ENCODE results near the gene POLK. TPM values are rescaled to one million over a fixed set of nuclear protein-coding genes. Genes with fewer than 3 reads are reported as not detected.
"Not testable (repeated sequence)": the region's sequence is repeated elsewhere in the genome, so short reads cannot be mapped to it uniquely, and the experiment has no call there.

Gene POLK
- polyA plus RNA-seq, 5 donors, result 21.1 to 47.0 (median 37.8) TPM

GRCh38 chr5:75546830-75547229 is 35.1 kb downstream of the POLK start:
- DNase-seq, result no peak

- DNase-seq, result no peak
Measured at GRCh38 chr5:75547812-75548211, 36.1 kb downstream of the POLK start.

DNA sequence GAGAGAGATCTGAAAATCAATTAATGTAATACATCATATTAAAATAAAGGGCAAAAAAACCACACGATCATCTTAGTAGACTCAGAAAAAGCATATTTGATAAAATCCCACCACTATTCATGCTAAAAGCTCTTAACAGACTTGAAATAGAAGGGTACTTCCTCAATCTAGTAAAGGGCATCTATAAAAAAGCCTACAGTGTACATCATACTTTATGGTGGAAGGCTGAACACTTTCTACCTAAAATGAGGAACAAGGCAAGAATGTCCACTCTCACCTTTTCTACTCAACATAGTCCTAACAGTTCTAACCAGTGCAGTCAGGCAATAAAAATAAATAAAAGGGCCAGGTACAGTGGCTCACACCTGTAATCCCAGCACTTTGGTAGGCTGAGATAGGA is 38.9 kb downstream of the POLK start:
- DNase-seq, result no peak

GRCh38 chr5:75551471-75551870 is 39.8 kb downstream of the POLK start:
- no peak for DNase-seq

DNA sequence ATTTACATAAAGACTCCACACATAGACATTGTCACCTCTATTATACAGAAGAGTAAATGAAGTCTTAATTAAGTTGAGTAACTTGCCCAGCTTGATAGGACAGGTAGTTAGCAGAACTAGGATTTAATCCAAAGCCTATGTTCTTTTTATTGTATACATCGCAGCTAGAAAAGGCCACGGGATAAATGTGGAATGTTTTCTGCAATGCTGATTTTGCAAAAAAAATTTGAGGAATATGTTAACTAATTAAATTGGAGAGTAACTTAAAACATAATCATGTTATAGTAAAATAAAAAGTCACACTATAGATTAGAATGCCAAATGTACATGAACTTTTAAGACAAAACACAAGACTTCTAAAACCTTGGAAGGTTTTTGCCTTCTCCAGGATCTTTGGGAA is 41.1 kb downstream of the POLK start:
- DNase-seq, result no peak

- DNase-seq, result no peak
Measured at GRCh38 chr5:75553358-75553757, 41.7 kb downstream of the POLK start.

GRCh38 chr5:75558221-75558620 is 46.5 kb downstream of the POLK start:
- DNase-seq, result no peak

GRCh38 chr5:75558981-75559632 is 47.4 kb downstream of the POLK start:
- no peak for DNase-seq

DNA sequence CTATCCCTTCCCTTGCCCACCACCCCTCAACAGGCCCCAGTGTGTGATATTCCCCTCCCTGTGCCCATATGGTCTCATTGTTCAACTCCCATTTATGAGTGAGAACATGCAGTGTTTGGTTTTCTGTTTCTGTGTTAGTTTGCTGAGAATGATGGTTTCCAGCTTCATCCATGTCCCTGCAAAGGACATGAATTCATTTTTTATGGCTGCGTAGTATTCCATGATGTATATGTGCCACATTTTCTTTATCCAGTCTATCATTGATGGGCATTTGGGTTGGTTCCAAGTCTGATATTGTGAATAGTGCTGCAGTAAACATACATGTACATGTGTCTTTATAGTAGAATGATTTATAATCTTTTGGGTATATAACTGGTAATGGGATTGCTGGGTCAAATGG is 49.0 kb downstream of the POLK start:
- not testable (repeated sequence) for DNase-seq

- DNase-seq, result not testable (repeated sequence)
Measured at GRCh38 chr5:75565991-75566709, 54.5 kb downstream of the POLK start.

- DNase-seq, result peak in 1 of 2 donors; percentile 50
Measured at GRCh38 chr5:75566710-75567309, 55.1 kb downstream of the POLK start.

- no peak for DNase-seq
Measured at GRCh38 chr5:75567710-75568109, 56.0 kb downstream of the POLK start.

DNA sequence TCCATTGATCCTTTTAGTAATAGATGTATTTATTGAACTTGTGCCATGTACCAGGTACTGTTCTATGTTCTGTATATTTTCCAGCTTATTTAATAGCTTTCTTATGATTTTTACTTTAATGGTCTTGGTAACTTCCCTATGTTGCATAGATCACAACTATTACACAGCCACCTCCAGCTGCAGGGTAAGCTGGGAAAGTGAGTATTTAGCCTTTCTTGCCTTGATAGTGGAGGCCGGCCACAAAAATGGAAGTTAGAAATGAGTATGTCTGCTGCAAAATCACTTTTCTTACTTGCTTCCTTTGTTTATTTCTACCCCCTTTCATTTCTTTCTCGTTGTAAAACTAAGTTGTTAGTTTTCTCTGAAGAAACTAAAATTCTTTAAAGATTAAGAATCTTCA is 56.5 kb downstream of the POLK start:
- DNase-seq, result no peak

GRCh38 chr5:75571547-75571946 is 59.9 kb downstream of the POLK start:
- no peak for DNase-seq

- no peak for DNase-seq
Measured at GRCh38 chr5:75574791-75575190, 63.1 kb downstream of the POLK start.

GRCh38 chr5:75578280-75578679 is 66.6 kb downstream of the POLK start:
- not testable (repeated sequence) for DNase-seq

DNA sequence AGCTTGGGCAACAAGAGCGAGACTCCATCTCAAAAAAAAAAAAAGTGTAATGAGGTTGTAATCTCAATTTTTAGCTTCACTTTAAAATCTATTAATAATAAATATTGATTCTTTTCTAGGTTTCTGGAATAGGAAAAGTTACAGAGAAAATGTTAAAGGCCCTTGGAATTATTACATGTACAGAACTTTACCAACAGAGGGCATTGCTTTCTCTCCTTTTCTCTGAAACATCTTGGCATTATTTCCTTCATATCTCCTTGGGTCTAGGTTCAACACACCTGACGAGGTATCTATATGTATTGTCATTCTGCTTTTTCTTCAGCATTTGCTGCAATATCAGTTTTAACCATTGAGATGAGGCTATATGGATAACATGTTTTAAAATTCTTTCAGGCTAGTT is 73.0 kb downstream of the POLK start:
- DNase-seq, result no peak

DNA sequence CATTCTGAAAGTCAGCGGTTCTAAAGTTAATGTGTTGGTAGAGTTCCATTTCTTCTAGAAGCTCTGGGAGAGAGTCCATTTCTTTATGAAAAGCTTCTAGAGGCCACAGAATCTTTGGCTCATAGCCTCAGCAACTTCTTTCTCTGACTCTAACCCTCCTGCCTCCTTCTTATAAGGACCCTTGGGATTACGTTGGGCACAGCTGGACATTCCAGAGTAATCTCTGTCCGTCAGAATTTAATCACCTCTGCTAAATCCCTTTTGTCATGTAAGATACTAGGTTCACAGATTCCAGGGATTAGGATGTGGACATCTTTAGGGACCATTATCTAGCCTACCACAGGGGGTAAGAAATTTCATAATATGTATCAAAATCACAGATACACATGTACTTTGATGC is 77.0 kb downstream of the POLK start:
- DNase-seq, result no peak

DNA sequence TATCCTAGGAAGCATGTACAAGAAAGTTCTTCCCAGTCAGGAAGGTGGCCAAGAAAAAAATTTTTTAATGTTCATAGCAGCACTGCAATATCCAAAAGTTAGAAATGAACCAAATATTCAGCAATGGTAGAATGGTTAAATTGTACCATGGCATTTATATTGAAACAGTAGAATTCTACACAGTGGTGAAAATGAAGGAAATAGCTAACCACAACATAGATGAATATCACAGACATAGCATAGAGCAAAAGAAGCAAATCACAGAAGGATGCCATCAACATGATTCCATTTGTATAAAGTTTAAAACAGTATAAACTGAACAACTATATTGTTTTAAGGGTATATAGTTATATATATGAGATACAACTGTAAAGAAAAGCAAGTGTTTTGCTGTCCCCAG is 88.8 kb downstream of the POLK start:
- no peak for DNase-seq

DNA sequence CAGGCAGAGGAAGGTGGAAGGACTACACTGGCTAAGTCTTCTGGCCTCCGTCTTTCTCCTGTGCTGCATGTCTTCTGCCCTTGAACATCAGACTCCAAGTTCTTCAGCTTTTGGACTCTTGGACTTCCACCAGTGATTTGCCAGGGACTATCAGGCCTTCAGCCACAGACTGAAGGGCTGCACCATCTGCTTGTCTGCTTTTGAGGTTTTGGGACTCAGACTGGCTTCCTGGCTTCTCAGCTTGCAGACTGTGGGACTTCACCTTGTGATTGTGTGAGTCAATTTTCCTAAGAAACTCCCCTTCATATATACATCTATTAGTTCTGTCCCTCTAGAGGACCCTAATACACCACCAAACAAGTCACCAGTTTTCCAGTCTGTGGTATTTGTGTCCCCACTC is 89.9 kb downstream of the POLK start:
- no peak for DNase-seq

- DNase-seq, result no peak
Measured at GRCh38 chr5:75601996-75602395, 90.3 kb downstream of the POLK start.

- peak in 1 of 2 donors; percentile 66 for DNase-seq
Measured at GRCh38 chr5:75603371-75603770, 91.7 kb downstream of the POLK start.

DNA sequence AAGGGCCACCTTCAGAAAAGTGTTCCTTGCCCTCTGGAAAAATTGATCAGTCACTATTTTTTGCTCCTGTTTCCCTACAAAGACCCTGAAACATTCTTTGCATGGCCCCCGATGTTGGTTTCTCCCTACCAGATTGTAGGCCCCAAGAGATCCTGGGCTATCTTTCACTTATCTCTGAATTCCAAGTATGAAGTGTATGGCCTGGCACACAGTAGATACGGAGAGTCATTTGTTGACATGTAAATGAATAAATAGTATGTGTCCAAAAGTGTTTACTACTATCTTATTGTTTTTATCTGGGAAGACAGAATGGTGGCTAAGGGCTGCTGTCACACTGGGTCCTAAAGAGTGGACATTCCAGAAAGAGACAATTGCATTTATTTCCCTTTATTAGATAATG is 92.1 kb downstream of the POLK start:
- DNase-seq, result no peak

All from right lung (tissue), 5 donors.